Measurements from ENCODE around the gene TSC2. TPM values are rescaled to one million over a fixed set of nuclear protein-coding genes. Genes with fewer than 3 reads are reported as not detected.

The TSC2 gene
- total and polyA plus RNA-seq, 2 donors (not counting 3 experiments of a cell fraction or from before 2014, with no cell fraction given), result 87.9 to 144 TPM

DNA sequence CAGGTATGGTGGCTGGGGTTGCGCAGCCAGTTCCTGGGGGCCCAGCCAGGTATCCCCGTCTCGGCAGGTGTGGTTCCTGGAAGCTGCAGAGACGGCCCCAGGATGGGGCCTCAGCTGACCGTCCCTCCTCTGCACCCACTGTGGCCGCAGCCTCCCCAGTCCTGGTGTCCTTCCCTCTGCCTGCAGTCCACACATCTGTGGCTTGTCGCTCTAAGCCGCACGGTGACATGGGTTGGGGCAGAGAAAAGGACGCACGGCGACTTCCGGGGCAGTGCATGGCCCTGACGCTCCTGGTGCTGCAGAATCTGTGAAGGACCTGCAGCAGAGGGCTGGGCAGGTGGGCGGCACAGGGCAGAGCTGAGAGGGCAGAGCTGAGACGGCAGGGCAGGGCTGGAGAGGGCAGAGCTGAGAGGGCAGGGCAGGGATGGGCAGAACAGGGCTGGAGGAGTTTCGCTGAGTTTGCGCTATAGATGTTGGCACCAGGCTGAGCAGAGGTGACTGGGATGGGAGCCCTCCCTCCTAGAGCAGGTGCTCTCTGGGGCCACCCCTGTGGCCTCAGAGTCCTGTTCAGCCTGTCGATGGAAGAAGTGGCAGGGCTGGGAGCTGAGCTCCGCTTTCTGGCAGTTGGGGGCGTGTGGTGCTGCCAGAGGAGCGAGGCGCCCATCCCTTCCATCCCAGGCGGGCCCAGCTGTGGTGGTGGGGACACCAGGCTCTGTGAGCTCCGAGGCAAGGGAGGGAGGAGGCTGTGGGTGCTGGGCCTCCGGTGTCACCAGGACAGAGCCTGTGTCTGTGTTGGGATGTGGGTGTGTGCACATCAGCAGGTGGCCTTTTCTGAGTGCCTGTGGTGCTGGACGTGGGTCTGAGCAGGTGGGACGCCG is 23.0 kb downstream of the TSC2 start:
- CTCF ChIA-PET, result interaction anchor here (0.9 to 1.4 kb wide), 3 partner anchors 14 to 69 kb away, joined by 3 to 4 read pairs (median 4); no protein-coding TSS in a partner anchor
- BruUV-seq (replicated peaks), result no TSS peak

More for the DNA sequence above, 23.0 kb downstream of the TSC2 start:
- H3K4me2 ChIP-seq (ENCODE audit: insufficient read depth, low read length), result no peak overlapping the region
- no peaks in the 10 kb centered on the region for H3K27me3 ChIP-seq (ENCODE audit: control insufficient read depth in 2 of 2, insufficient read depth in 2 of 2, low read length in 2 of 2)
- POLR2A ChIA-PET, result no interaction called here
- no peak overlapping the region for H3K9ac ChIP-seq (replicated peaks; ENCODE audit: extremely low read depth, insufficient read depth, low read length)
- H3K4me3 ChIP-seq (replicated peaks in 1 of 3; ENCODE audit: insufficient read depth in 1 of 3, low read depth in 1 of 3, low read length in 3 of 3), result no peak overlapping the region
- dilution Hi-C loops (cut with MboI; ENCODE audit: extremely low pct_ligation_motif_present, low sequenced_read_pairs) (no loop called here), intact Hi-C loops (cut with micrococcal nuclease) (no loop called here)
- no peaks in the 10 kb centered on the region for H3K9me1 ChIP-seq (replicated peaks; ENCODE audit: control insufficient read depth, extremely low read depth, insufficient read depth, low read length)
- DNase-seq (ENCODE audit: low read depth, low spot score) (no peak), FAIRE-seq (no peak)
- H3K36me3 ChIP-seq (ENCODE audit: control insufficient read depth in 2 of 2, extremely low read depth in 1 of 2, insufficient read depth in 2 of 2, low read length in 2 of 2), result peaks cover 2 to 37% of the 10 kb centered on the region in 2 experiments
- TF ChIP-seq FOS (IDR thresholded peaks at IDR 0.05; ENCODE audit: borderline replicate concordance, insufficient read depth, low read length) (no peak), EZH2 (IDR thresholded peaks at IDR 0.05; ENCODE audit: borderline replicate concordance, low read depth, low read length, severe bottlenecking) (no peak), POLR2A (IDR thresholded peaks at IDR 0.05; ENCODE audit: low read depth, low read length) (no peak), CTCF (IDR thresholded peaks at IDR 0.05; ENCODE audit: extremely low read depth in 1 of 2, insufficient read depth in 1 of 2, low read depth in 1 of 2, low read length in 2 of 2) (no peak), POLR2AphosphoS5 (IDR thresholded peaks at IDR 0.05; ENCODE audit: insufficient read depth, low read depth, low read length) (no peak), JUN (IDR thresholded peaks at IDR 0.05; ENCODE audit: borderline replicate concordance, insufficient read depth, insufficient read length, low read depth) (no peak), GATA2 (IDR thresholded peaks at IDR 0.05; ENCODE audit: insufficient read depth, insufficient read length, low read depth, low read length) (no peak), MYC (IDR thresholded peaks at IDR 0.05; ENCODE audit: low read depth, low read length) (no peak)
- TF ChIP-seq, protein P1, sequence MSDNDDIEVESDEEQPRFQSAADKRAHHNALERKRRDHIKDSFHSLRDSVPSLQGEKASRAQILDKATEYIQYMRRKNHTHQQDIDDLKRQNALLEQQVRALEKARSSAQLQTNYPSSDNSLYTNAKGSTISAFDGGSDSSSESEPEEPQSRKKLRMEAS (IDR thresholded peaks at IDR 0.05; ENCODE audit: insufficient read depth, insufficient read length), result no peak
- H3K4me1 ChIP-seq (ENCODE audit: control insufficient read depth, extremely low read depth, insufficient read depth, low read length), result no peaks in the 10 kb centered on the region
- H3K79me2 ChIP-seq (ENCODE audit: control insufficient read depth, insufficient read depth, low read length), result no peaks in the 10 kb centered on the region
- H4K20me1 ChIP-seq (replicated peaks; ENCODE audit: control insufficient read depth, extremely low read depth, insufficient read depth, low read length), result no peaks in the 10 kb centered on the region
- H3K9me3 ChIP-seq (replicated peaks; ENCODE audit: control insufficient read depth, insufficient read depth, low read length), result no peaks in the 10 kb centered on the region
- no peak overlapping the region for H2AFZ ChIP-seq (ENCODE audit: low read depth, low read length)
- no peak overlapping the region for H3K27ac ChIP-seq (ENCODE audit: insufficient read depth, low read depth, low read length)

Data from endothelial cell of umbilical vein (primary cell).